GM19239 (cell line): Measurements from ENCODE around the gene MGRN1.

ENCODE experiments used
- DNase-seq: peaks from one replicate; pipeline ENCODE4 v3.0.0; 2011; ENCODE audit warnings: low spot score; ENCODE audit not compliant: insufficient read length
- FAIRE-seq: peaks from 2 replicates; lab custom pipeline; 2011; peaks lifted over from hg19 to GRCh38; lab: Jason Lieb, UNC

The MGRN1 gene

DNA sequence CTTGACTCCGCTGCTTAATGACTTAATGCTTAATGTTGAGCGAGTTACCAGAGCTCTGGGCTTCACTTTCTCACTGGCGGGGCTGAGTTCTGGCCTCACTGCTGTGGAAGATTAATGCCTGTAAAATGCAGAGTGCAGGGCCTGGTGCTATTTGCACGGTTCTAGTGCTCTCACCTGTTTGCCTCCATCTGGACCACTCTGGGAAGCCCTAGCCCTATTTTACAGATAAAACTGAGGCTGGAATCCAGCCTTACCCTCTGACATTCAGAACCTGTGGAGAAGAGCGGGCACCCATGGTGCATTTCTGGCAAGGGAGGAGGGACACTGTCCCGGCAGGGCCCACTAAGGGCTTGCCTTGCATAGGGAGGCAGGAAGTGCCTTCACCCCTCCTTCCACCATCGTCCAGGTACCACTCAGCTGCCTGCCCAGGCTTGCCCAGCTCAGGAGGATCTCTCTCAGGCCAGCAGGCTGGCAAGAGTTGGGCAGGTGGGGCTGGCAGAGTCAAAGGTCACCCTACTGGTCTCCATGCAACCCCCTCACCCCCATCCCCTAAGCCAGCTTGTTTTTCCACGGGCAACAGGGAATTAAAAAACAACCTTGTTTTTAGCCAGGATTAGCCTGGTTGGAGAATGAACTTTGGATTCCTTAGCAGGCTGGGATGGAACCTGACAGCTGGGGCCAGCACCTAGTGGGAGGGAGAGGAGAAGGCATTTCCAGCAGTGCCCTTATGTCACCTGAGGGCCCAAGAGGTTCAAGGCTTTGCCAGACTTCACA lies 5.8 kb upstream of the MGRN1 start:
- DNase-seq (no peak), FAIRE-seq (no peak)

GRCh38 chr16:4623593-4623992 lies 1.0 kb upstream of the MGRN1 start:
- DNase-seq (no peak), FAIRE-seq (no peak)

DNA sequence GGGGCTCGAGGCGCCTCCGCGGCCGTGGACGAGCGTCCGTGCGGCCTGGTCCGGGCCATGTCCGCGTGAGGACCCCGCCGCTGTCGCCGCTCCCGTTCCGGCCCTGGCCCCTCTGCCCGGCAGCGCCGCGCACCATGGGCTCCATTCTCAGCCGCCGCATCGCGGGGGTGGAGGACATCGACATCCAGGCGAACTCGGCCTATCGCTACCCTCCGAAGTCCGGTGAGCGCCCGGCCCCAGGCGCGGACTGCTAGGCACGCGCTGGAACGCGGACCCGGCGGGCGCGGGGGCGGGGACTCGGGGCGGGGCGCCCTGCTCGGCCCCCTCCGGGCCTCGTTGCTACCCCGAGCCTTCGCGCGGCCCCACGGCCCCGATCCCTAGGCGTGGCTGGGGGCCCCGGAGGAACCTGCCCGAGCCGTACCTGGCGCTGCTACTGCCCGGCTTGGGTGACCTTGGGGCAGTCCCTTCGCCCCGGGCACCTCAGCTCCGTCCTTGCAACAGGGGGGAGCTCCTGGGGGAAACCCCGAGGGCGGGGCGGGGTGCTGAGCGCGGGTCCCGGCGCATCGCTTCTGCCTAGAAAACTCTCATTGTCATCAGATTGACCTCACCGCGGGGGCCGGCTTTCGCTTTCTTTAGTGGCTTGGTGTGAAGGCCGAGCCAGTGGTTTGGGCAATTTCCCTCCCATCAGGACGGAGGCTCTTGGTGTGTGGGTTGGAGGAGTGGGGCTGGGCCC lies 367 bp downstream of the MGRN1 start:
- peak; percentile 89 for FAIRE-seq
- peak; percentile 65 for DNase-seq

GRCh38 chr16:4625560-4626159 lies 1.0 kb downstream of the MGRN1 start:
- no peak for DNase-seq
- FAIRE-seq: no peak

DNA sequence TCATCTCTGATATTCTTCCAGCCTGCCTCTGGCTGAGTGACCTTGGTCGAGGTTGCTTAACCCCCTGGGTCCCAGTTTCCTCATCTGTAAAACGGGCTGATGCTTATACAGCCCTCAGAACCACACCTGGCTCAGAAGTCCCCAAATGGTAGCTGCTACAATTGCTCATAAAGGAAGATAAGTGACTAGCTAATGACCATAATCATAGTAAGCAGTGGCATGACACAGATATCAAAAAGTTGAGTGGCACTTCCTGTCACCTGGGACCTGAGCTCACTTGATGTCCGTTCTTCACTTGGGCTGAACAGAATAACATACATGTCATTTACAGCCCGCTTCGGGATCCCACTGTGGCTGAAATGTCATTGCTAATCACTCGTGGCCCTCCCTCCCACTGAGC lies 1.8 kb downstream of the MGRN1 start:
- FAIRE-seq (no peak), DNase-seq (no peak)

DNA sequence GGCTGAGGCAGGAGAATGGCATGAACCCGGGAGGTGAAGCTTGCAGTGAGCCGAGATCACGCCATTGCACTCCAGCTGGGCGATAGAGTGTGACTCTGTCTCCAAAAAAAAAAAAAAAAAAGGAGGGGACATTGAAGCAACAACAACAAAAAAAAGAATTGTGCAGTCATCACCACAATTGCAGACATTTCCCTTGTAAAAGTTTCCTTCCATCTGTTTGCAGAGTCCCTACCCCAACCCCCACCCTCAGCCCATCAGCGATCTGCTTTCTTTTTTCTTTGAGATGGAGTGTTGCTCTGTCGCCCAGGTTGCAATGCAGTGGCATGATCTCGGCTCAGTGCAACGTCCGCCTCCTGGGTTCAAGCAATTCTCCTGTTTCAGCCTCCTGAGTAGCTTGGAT lies 3.7 kb downstream of the MGRN1 start:
- FAIRE-seq (no peak), DNase-seq (no peak)

DNA sequence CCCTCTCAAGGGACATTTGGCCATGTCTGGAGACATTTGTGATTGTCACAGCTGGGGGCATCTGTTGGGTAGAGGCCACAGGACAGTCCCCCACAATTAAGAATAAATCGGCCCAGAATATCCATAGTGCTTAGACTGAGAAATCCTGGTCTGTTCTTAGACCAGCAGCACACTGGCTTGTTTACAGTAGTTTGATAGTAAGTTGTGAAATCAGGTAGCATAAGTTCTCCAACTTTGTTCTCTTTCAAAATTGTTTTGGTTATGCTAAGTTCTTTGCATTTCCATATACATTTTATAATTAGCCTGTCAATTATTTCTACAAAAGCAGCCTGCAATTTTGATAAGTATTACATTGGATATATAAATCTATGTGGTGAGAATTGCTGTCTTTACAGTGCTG lies 6.8 kb downstream of the MGRN1 start:
- no peak for FAIRE-seq

GRCh38 chr16:4633910-4634635 lies 9.4 kb downstream of the MGRN1 start:
- FAIRE-seq: no peak
- DNase-seq: no peak

More for the DNA sequence above, 6.8 kb downstream of the MGRN1 start:
- DNase-seq: no peak

GRCh38 chr16:4634768-4635167 lies 10.1 kb downstream of the MGRN1 start:
- DNase-seq: no peak
- FAIRE-seq: no peak

GRCh38 chr16:4636196-4636595 lies 11.6 kb downstream of the MGRN1 start:
- FAIRE-seq: no peak

DNA sequence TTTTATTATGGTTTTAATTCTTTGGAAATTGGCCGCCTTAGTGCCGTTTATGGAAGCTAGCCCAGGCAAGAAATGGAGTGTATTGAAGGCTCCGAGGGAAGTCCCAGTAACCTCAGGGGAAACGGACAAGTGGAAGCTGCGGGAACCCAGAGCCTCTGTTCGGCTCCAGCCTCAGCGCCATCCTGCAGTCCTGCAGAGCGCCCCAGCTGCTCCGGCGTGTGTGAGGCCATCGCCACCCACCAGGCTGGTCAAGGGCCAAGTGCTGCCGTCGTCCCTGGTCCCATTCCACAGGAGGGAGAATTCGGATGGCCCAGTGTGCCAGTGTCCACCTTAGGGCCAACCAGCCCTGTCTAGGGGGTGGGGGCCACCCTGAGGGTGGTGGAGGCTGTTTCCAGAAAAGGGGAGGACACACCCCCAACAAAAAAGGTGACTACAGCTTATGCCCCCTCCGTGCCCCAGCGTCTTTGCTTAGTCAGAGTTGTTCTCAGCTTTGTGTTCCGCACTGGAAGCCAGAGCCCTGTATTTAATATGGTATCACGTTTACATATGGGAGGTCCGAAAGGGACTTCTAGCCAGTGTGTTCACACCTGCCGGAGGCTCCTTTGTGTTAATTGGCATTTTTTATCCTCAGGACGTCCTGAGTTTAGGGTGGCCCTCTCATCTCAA lies 13.0 kb downstream of the MGRN1 start:
- no peak for DNase-seq
- FAIRE-seq: no peak

More at GRCh38 chr16:4636196-4636595, 11.6 kb downstream of the MGRN1 start:
- DNase-seq: no peak

DNA sequence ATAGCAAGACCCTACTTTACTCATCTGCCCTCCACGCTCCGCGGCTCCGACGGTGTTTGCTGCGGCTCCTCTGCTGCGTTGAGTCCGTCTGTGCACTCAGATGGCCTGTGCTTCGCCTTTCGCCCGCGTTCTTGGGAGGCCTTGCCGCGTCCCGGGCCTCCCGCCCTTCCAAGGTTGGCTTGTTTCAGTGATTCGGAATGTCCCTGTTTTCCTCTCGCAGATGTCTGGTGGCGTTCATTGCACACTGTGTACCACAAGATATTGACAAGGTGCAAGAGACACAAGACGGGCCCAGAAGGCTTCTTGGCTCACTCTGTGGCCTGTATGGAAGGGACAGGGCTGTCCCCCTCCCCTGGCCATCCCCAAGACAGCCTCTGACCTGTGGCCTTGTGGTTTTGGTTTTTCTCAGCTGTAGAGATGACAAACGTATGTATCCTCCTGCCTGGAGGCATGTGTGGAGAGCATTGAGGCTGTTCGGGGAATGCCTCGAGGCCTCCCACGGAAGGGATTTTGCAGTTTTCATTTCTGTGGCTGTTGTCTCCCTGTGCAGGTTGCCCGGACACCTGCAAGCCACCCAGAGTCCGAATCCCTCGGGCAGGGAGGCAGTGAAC lies 15.4 kb downstream of the MGRN1 start:
- no peak for DNase-seq
- FAIRE-seq: no peak

DNA sequence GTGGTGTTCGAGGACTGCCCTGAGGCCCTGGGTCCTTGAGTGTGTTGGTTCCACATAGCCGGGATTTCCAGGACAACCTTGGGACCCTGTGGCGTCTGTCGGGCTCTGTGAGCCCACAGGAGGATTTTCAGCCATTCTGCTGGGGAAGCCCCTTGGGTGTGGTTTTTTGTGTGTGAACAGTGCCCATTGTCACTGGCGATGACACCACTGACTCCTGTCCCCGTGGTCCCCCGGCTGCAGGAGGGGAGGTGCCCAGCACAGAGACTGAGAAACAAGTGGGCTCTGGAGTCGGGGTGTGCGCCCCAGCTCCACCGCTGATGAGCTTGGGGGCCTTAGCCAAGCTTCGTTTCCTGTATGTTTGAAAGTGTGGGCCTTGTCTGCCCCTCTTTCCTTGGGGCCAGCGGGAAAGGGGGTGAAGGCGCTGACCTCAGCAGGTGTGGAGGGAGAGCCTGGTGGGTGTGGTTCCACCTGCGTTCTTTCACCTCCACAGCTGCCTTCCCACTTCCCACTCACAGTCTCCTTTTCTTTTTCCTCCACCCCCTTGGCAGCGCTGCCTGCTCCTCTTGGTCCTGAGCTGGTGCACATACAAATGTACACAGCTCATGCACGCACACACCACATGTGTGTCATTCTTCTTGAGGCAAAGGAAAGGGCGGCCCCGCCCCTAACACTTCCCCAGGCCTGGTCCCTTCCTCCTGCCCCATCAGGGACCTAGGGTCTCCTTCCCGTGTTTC lies 16.1 kb downstream of the MGRN1 start:
- FAIRE-seq (no peak), DNase-seq (no peak)

GRCh38 chr16:4641306-4641687 lies 16.7 kb downstream of the MGRN1 start:
- DNase-seq: no peak
- FAIRE-seq: no peak

DNA sequence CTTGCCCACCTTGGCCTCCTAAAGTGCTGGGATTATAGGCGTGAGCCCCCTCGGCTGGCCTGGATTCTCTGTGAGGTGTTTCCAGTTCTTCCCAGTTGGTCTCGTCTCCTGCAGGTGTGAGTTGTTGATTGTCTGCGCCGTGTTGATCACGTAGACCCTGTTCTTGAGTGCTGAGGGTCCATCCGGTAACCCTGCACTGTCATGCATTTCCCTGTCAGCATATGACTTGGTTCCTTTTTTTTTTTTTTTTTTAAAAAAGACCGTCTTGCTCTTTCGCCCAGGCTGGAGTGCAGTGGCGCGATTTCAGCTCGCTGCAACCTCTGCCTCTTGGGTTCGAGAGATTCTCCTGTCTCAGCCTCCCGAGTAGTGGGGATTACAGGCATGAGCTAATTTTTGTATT lies 17.3 kb downstream of the MGRN1 start:
- FAIRE-seq: no peak

DNA sequence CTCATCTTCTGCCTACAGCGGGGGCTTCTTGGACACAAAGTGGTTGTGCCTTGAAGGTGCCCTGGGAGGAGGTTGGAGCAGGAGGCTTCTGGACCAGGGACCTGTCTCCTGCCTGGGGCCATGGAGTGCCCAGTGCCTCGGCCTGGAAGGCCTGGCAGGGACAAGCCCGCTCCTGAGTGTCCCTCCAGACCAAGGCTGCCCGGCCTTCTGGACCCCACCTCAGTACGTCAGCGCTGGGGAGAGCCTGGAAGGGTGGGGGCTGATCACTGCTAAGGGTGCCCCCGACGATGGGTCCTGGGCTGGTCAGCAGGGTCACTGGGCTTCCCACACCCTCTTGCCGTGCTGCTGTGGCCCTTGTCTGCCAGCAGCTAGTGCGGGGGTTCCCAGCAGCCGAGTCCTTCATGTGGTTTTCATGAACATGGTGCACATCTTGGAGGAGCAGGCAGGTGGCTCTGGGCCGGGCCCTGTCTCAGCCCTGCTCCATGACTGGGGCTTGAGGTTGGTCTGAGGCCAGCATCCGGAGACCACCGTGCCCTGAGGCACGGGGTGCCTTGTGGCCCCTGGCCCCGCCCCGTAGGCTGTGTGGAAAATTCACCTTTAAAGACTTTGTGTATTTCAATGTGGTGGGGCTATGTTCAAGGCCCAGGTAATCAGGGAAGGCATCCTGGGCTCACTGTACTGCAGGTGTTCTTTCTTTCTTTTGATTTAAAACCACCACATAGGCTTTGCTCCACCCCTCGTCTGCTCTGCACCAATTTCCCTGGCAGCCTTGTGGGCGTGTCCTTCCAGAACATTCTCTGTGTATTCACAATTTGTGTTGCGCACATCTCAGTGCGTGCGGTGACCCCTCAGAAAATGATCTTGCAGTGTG lies 22.4 kb downstream of the MGRN1 start:
- DNase-seq: no peak
- FAIRE-seq: no peak

More for the DNA sequence above, 17.3 kb downstream of the MGRN1 start:
- no peak for DNase-seq

DNA sequence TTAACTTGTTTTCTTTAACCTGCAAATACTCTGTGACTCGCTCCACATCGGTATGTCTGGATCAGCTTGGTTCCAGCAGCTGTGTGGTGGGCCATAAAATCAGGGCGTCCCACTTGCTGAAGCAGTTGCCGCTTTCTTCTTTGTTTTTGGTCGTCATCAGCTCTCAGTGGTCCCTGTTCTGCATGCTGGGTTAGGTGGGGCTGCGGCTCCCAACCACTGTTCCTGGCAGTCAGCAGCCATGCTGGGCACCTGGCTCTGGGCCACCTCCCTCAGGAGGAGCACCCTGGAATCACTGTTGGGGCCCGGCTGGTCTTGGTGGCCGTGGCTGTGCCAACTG lies 23.0 kb downstream of the MGRN1 start:
- no peak for FAIRE-seq
- no peak for DNase-seq

- FAIRE-seq: no peak
- no peak for DNase-seq
These were observed 24.3 kb downstream of the MGRN1 start for GRCh38 chr16:4648917-4649316.
